AG04449 (cell line): Measurements from ENCODE around the gene SAG.

Source experiments
- CTCF ChIA-PET: fragments of 350-600 bp; formaldehyde crosslinking; extraction: SDS; loops from one replicate; lab custom pipeline; 2021; ENCODE audit warnings: antibody characterized with exemption; lab: Yijun Ruan, JAX
- POLR2A ChIA-PET: fragments of 400-600, 350-600 bp; formaldehyde crosslinking; extraction: SDS; loops from one replicate; lab custom pipeline; 2020; ENCODE audit warnings: antibody characterized with exemption, inconsistent platforms; lab: Yijun Ruan, JAX
- DNase-seq: peaks from one replicate; pipeline ENCODE4 v3.0.0-alpha.2; 2010; ENCODE audit warnings: low read depth, low spot score
- H3K4me3 ChIP-seq: 2 replicates; pipeline ENCODE4 v1.5.1; 2011; ENCODE audit warnings: low read depth, mild to moderate bottlenecking, control low read depth, low read length
- CTCF ChIP-seq: IDR thresholded peaks from one replicate; pipeline ENCODE4 v1.5.1; 2011; ENCODE audit warnings: mild to moderate bottlenecking, moderate library complexity, low read length, control low read depth, inconsistent platforms; ENCODE audit not compliant: insufficient read depth; ENCODE audit errors: missing control alignments

Gene SAG

DNA sequence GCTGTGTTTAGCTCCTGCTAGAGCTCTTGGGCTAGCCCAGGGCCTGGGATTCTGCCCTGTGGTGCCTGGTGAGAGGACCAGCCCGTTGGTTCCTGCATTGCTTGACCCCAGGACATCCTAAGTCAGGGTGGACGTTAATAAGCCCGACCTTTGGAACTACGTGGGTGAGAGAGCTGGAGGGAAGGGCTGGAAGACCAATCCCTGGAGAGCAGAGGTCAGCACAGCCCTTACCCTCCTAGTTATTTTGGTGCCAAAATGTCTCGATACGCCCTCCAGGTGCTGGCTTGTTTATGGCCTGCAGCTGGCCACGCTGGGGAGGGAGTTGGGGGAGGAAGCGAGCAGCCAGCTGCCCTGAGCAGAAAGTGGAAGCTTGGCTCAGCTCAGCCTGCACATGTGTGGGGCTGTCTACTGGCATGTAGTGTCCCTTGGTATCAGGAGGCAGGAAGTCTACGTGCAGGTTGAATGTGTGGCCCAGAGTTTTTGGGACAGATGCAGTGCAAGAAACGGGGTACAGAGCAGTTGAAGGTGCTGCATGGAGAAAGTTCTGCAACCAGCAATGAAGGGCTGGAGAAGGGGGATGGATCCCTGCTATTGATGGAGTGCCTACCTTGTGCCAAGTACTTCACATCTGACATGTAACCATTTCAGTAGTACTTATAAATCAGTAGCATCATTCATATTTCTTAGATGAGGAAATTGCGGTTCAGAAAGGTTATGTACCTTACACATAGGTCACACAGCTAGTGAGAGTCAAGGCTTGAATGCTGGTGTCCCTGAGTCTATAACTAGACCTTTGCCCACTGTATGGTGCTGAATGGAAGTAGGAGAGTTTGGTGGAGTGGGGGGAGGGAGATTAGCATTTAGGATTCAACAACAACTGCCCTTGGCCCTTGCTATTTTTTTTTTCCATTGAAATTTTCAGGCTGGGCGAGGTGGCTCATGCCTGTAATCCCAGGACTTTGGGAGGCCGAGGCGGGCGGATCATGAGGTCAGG, 41.7 kb downstream of the SAG start:
- CTCF ChIA-PET: interaction anchor here (1.5 kb wide), 1 partner anchor 12 kb away, joined by 3 read pairs; no protein-coding TSS in a partner anchor
- no peak for DNase-seq
- no peak overlapping the region for H3K4me3 ChIP-seq
- TF ChIP-seq CTCF: no peak
- POLR2A ChIA-PET: no interaction called here

GRCh38 chr2:233350708-233351107, 43.1 kb downstream of the SAG start:
- no peak for TF ChIP-seq CTCF
- ChIA-PET CTCF (interaction anchor here (0.6 to 2.2 kb wide), 5 partner anchors 13 to 365 kb away, joined by 3 to 5 read pairs (median 3); no protein-coding TSS in a partner anchor), POLR2A (no interaction called here)
- no peak overlapping the region for H3K4me3 ChIP-seq
- DNase-seq: peak; percentile 37

DNA sequence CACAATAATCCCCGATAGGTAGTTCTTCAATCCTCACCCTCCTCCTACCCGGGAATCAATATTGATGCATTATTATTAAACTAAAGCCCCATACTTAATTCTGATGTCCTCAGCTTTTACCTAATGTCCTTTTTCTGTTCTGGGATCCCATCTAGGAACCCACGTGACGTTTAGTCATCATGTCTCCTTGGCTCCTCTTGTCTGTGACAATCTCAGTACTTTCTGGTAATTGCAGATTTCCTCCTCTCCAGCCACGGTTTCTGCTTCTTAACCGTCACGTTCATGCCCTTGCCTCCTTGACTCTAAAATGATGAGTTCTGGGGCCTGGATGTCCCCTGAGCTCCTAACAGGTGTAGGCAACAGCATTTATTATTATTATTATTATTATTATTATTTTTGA, 43.8 kb downstream of the SAG start:
- POLR2A ChIA-PET: no interaction called here
- no peak for TF ChIP-seq CTCF
- no peak for DNase-seq
- CTCF ChIA-PET: interaction anchor here (1.0 to 2.2 kb wide), 2 partner anchors 92 to 97 kb away, joined by 4 to 5 read pairs; no protein-coding TSS in a partner anchor
- H3K4me3 ChIP-seq: no peak overlapping the region

DNA sequence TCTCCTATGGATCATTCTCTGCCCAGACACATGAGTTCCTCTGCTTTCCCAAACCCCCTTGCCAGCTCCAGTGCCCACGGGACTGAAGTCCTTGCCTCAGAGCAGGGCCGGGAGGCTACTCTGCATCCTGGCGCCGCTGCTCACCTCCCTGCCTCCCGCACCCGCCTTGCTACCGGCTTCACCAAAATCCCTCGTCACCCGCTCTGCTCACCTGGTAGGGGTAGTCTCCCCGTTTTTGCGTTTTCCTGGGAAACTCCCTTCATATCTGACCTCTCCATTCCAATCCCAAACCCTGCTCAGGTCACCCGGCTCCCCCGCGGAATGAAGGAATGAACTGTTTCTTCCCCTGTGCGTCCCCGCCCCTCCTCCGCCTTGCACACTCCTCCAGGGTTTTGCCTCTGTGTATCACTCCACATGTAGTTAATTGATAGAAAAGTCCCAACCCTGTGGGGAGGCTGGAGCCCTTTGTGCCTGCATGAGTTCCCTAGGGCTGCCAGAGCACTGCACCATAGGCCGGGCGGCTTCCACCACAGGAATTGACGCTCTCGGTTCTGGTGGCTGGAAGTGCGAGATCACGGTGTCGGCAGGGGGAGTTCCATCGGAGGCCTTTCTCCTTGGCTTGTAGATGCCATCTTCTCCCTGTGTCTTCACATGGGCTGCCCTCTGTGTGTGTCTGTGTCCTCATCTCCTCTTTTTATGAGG, 44.7 kb downstream of the SAG start:
- no peak overlapping the region for H3K4me3 ChIP-seq
- DNase-seq: no peak
- CTCF ChIA-PET: interaction anchor here (1.0 to 2.2 kb wide), 3 partner anchors 30 to 96 kb away, joined by 4 to 5 read pairs (median 5); no protein-coding TSS in a partner anchor
- no peak for TF ChIP-seq CTCF
- POLR2A ChIA-PET: no interaction called here

DNA sequence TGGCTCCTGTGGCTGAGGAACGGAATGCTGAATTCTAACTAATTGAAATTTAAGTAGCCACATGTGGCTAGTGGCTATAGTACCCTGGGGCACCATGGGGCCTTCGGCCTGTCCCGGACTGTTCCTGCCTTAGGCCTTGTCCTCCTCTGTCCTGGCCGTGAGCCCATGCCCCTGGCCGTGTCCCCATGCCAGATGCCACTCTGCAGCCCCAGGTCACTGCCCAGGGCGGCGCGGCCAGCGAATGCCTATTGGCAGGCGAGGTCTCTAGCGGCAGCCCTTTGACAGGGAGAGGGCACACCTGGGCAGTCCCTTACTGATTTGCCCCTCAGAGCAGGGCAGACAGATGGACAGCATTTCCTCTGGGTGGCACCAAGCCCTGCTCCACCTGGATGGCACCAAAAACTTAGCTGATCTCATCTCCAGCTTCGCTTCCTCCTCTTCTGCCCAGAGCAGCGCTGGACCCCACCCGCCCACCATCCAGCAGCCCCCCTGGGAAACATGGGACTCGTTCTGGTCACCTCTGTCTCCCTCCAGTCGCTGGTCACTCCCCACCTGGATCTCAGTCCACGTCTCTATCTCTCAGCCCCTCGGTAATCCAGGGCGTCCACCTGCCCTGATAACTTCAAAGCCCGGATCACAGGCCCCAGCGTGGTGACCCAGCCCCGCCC, 45.6 kb downstream of the SAG start:
- ChIA-PET CTCF (interaction anchor here (0.8 to 3.9 kb wide), 27 partner anchors 9 to 358 kb away, joined by 3 to 38 read pairs (median 5); no protein-coding TSS in a partner anchor), POLR2A (interaction anchor here (0.9 kb wide), 1 partner anchor 102 kb away, joined by 3 read pairs; the partner anchor contains the start of gene ATG16L1)
- DNase-seq: no peak
- no peak overlapping the region for H3K4me3 ChIP-seq
- TF ChIP-seq CTCF: no peak
